GM12892 (cell line): ENCODE results near the gene USP17L12.
"Not testable (repeated sequence)": the region's sequence is repeated elsewhere in the genome, so short reads cannot be mapped to it uniquely, and the experiment has no call there.

Experiments used
- POLR2A ChIP-seq: IDR thresholded peaks from 2 replicates; pipeline ENCODE4 v1.6.1; 2011; ENCODE audit warnings: low read depth, low read length, control low read depth
- POLR2AphosphoS5 ChIP-seq: IDR thresholded peaks from 2 replicates; pipeline ENCODE4 v1.6.1; 2011; ENCODE audit warnings: low read depth, low read length, control low read depth
- TAF1 ChIP-seq: IDR thresholded peaks from 2 replicates; pipeline ENCODE4 v1.6.1; 2011; ENCODE audit warnings: low read depth, mild to moderate bottlenecking, control low read depth, low read length, borderline replicate concordance

DNA sequence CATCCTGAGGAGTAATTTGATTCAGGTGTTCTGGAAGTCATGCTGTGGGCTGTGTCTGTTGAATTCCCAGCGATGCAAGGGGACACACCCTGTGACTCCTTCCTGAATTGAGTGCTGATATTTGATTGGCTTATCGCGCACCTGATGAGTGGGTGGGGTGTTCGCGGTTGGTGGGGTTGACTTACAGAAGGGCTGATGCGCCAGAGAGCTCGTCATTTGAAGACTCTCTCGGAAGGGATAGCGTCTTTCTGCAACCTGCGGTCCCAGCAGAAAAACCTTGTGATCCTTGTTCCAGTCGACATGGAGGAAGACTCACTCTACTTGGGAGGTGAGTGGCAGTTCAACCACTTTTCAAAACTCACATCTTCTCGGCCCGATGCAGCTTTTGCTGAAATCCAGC is 42.6 kb downstream of the USP17L12 start, which contains the start of gene USP17L21:
- not testable (repeated sequence) for TF ChIP-seq POLR2AphosphoS5, POLR2A, TAF1
